ENCODE measurements around the gene TMEM245. TPM values are rescaled to one million over a fixed set of nuclear protein-coding genes. Genes with fewer than 3 reads are reported as not detected.

TMEM245 gene
- total RNA-seq, 1 experiment from 2014 or later: 110 TPM

GRCh38 chr9:108994695-108995094 lies 125.1 kb downstream of the TMEM245 start:
- no peak for DNase-seq
- no TSS peak for BruUV-seq (replicated peaks)
- Mint-ChIP-seq H3K27ac (ENCODE audit: unreplicated experiment) (no peak overlapping the region), H3K4me1 (ENCODE audit: low read depth, unreplicated experiment) (peaks cover 16% of the 10 kb centered on the region), H3K27me3 (ENCODE audit: insufficient read depth, unreplicated experiment) (no peaks in the 10 kb centered on the region), H3K9me3 (ENCODE audit: unreplicated experiment) (no peaks in the 10 kb centered on the region), H3K4me3 (ENCODE audit: unreplicated experiment) (no peak overlapping the region), H3K36me3 (ENCODE audit: insufficient read depth, unreplicated experiment) (peaks cover 31% of the 10 kb centered on the region)
- no peak for TF ChIP-seq CTCF (IDR thresholded peaks at IDR 0.05; ENCODE audit: insufficient read depth in 1 of 2, low read depth in 1 of 2, low read length in 1 of 2, severe bottlenecking in 1 of 2, unreplicated experiment in 1 of 2)
- H3K4me3 ChIP-seq (ENCODE audit: low read depth, low read length): no peak overlapping the region
- H3K4me1 ChIP-seq: peaks cover 5% of the 10 kb centered on the region; the same call in 1 of the 2 replicates
- no peaks in the 10 kb centered on the region; the same call in 1 of the 2 replicates for H3K9me3 ChIP-seq
- POLR2A ChIA-PET: no interaction called here
- no peaks in the 10 kb centered on the region for H3K36me3 ChIP-seq (ENCODE audit: control insufficient read depth, insufficient read depth, low read length)
- no peaks in the 10 kb centered on the region for H3K27me3 ChIP-seq (replicated peaks; ENCODE audit: control insufficient read depth, insufficient read depth, low read length)
- CTCF ChIA-PET: no interaction called here
- intact Hi-C loops (cut with micrococcal nuclease; ENCODE audit: unreplicated experiment): no loop called here

- BruUV-seq (replicated peaks): no TSS peak
- CTCF ChIA-PET: no interaction called here
- POLR2A ChIA-PET: no interaction called here
- H3K4me1 ChIP-seq: no peaks in the 10 kb centered on the region
- Mint-ChIP-seq H3K4me1 (ENCODE audit: low read depth, unreplicated experiment) (no peaks in the 10 kb centered on the region), H3K27ac (ENCODE audit: unreplicated experiment) (no peak overlapping the region), H3K9me3 (ENCODE audit: unreplicated experiment) (peaks cover 14% of the 10 kb centered on the region), H3K36me3 (ENCODE audit: insufficient read depth, unreplicated experiment) (peaks cover 42% of the 10 kb centered on the region), H3K4me3 (ENCODE audit: unreplicated experiment) (no peak overlapping the region), H3K27me3 (ENCODE audit: insufficient read depth, unreplicated experiment) (no peaks in the 10 kb centered on the region)
- no peaks in the 10 kb centered on the region for H3K36me3 ChIP-seq (ENCODE audit: control insufficient read depth, insufficient read depth, low read length)
- no peak for TF ChIP-seq CTCF (IDR thresholded peaks at IDR 0.05; ENCODE audit: insufficient read depth in 1 of 2, low read depth in 1 of 2, low read length in 1 of 2, severe bottlenecking in 1 of 2, unreplicated experiment in 1 of 2)
- H3K27me3 ChIP-seq (replicated peaks; ENCODE audit: control insufficient read depth, insufficient read depth, low read length): no peaks in the 10 kb centered on the region
- peaks cover 4% of the 10 kb centered on the region for H3K9me3 ChIP-seq
- no peak overlapping the region for H3K4me3 ChIP-seq (ENCODE audit: low read depth, low read length)
- DNase-seq: no peak
- intact Hi-C loops (cut with micrococcal nuclease; ENCODE audit: unreplicated experiment): no loop called here
These were observed 128.3 kb downstream of the TMEM245 start for GRCh38 chr9:108991479-108991878.

- Histone ChIP-seq H3K4me3 (ENCODE audit: low read depth, low read length) (no peak overlapping the region), H3K4me1 (no peaks in the 10 kb centered on the region), H3K36me3 (ENCODE audit: control insufficient read depth, insufficient read depth, low read length) (no peaks in the 10 kb centered on the region; the same call in none of the 2 replicates), H3K9me3 (peaks cover under 1% of the 10 kb centered on the region; the same call in 1 of the 2 replicates), H3K27me3 (replicated peaks; ENCODE audit: control insufficient read depth, insufficient read depth, low read length) (no peaks in the 10 kb centered on the region)
- POLR2A ChIA-PET: no interaction called here
- CTCF ChIA-PET: no interaction called here
- no peaks in the 10 kb centered on the region for H3K4me1 Mint-ChIP-seq (ENCODE audit: low read depth, unreplicated experiment)
- DNase-seq: no peak
- peaks cover 11% of the 10 kb centered on the region for H3K9me3 Mint-ChIP-seq (ENCODE audit: unreplicated experiment)
- BruUV-seq (replicated peaks): no TSS peak
- peaks cover 40% of the 10 kb centered on the region for H3K36me3 Mint-ChIP-seq (ENCODE audit: insufficient read depth, unreplicated experiment)
- no peak overlapping the region for H3K27ac Mint-ChIP-seq (ENCODE audit: unreplicated experiment)
- intact Hi-C loops (cut with micrococcal nuclease; ENCODE audit: unreplicated experiment): no loop called here
- H3K4me3 Mint-ChIP-seq (ENCODE audit: unreplicated experiment): no peak overlapping the region
- H3K27me3 Mint-ChIP-seq (ENCODE audit: insufficient read depth, unreplicated experiment): no peaks in the 10 kb centered on the region
- TF ChIP-seq CTCF (IDR thresholded peaks at IDR 0.05; ENCODE audit: insufficient read depth in 1 of 2, low read depth in 1 of 2, low read length in 1 of 2, severe bottlenecking in 1 of 2, unreplicated experiment in 1 of 2): no peak
These were observed 135.9 kb downstream of the TMEM245 start for GRCh38 chr9:108983885-108984284.
